ENCODE results near the gene ROBO4. TPM values are rescaled to one million over a fixed set of nuclear protein-coding genes. Genes with fewer than 3 reads are reported as not detected.

The ROBO4 gene
- total RNA-seq, 1 donor, result 3.3 TPM

DNA sequence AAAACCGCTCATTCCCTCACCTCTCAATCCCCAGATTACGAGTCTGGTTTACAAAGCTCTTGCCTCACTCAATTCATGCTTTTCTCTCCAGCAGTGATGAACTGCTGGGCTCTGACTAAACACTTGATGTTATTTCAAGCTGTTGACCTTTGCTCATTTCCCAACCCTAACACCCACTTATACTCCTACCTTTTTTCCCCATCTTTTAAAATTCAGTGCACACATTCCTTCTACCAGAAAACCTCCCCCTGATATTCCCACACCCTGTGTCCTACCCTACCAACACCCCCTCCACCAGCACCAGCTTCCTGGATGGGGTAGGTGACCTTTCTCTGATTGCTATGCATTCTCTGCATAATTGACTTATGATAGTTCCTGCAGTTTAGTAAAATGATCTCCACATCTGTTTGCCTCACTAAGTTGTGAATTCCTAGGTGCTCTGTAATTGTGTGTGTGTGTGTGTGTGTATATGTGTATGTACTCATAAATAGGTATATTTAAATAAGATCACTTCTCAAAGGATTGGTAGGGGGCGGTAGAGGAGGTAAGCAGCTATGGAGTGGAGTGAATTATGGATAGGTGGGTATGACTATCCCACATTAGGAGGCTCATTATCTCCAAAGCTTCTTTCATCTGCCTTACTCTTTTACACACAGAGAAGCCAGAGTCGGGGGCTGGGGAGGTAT is 37.3 kb upstream of the ROBO4 start:
- no peak overlapping the region for H3K4me3 ChIP-seq (ENCODE audit: low read depth, low read length)
- peak; percentile 68 for DNase-seq (ENCODE audit: low read depth)
- TF ChIP-seq, protein P1, sequence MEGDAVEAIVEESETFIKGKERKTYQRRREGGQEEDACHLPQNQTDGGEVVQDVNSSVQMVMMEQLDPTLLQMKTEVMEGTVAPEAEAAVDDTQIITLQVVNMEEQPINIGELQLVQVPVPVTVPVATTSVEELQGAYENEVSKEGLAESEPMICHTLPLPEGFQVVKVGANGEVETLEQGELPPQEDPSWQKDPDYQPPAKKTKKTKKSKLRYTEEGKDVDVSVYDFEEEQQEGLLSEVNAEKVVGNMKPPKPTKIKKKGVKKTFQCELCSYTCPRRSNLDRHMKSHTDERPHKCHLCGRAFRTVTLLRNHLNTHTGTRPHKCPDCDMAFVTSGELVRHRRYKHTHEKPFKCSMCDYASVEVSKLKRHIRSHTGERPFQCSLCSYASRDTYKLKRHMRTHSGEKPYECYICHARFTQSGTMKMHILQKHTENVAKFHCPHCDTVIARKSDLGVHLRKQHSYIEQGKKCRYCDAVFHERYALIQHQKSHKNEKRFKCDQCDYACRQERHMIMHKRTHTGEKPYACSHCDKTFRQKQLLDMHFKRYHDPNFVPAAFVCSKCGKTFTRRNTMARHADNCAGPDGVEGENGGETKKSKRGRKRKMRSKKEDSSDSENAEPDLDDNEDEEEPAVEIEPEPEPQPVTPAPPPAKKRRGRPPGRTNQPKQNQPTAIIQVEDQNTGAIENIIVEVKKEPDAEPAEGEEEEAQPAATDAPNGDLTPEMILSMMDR (IDR thresholded peaks at IDR 0.05; ENCODE audit: insufficient read depth, low read length), result no peak

DNA sequence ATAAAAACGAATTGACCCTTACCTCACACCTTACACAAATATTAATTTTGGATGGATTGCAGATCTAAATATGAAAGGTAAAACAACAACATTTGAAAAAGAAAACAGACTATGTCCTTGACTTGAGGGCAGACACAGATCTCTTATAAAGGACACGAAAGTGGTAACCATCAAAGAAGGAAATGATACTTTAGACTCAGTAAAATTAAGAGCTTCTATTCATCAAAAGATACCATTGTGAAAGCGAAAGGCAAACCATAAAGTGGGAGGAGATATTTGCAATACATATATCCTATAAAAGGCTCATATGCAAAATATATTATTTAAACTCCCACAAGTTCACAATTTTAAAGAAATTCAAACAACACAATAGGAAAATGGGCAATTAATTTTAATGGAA is 33.1 kb upstream of the ROBO4 start:
- TF ChIP-seq, protein P1 (IDR thresholded peaks at IDR 0.05; ENCODE audit: insufficient read depth, low read length), result no peak
- no peak for DNase-seq (ENCODE audit: low read depth)

GRCh38 chr11:124928942-124929665 is 31.4 kb upstream of the ROBO4 start:
- no peak for DNase-seq (ENCODE audit: low read depth)
- TF ChIP-seq, protein P1 (IDR thresholded peaks at IDR 0.05; ENCODE audit: insufficient read depth, low read length), result no peak
- no peak overlapping the region for H3K4me3 ChIP-seq (ENCODE audit: low read depth, low read length)

More for the DNA sequence above, 33.1 kb upstream of the ROBO4 start:
- no peak overlapping the region for H3K4me3 ChIP-seq (ENCODE audit: low read depth, low read length)

- DNase-seq (ENCODE audit: low read depth), result no peak
- TF ChIP-seq, protein P1 (IDR thresholded peaks at IDR 0.05; ENCODE audit: insufficient read depth, low read length), result no peak
- no peak overlapping the region for H3K4me3 ChIP-seq (ENCODE audit: low read depth, low read length)
Measured at GRCh38 chr11:124923296-124923695, 25.6 kb upstream of the ROBO4 start.

GRCh38 chr11:124922831-124923230 is 25.2 kb upstream of the ROBO4 start:
- TF ChIP-seq, protein P1 (IDR thresholded peaks at IDR 0.05; ENCODE audit: insufficient read depth, low read length), result no peak
- DNase-seq (ENCODE audit: low read depth), result no peak

GRCh38 chr11:124920870-124921609 is 23.4 kb upstream of the ROBO4 start:
- TF ChIP-seq, protein P1 (IDR thresholded peaks at IDR 0.05; ENCODE audit: insufficient read depth, low read length), result no peak
- peak overlapping the region; percentile 17 for H3K4me3 ChIP-seq (ENCODE audit: low read depth, low read length)
- peak; percentile 31 for DNase-seq (ENCODE audit: low read depth)

More at GRCh38 chr11:124922831-124923230, 25.2 kb upstream of the ROBO4 start:
- H3K4me3 ChIP-seq (ENCODE audit: low read depth, low read length), result no peak overlapping the region

Data from fibroblast of the aortic adventitia (primary cell).